ENCODE data around the gene USP17L11.
"Not testable (repeated sequence)": the region's sequence is repeated elsewhere in the genome, so short reads cannot be mapped to it uniquely, and the experiment has no call there.

USP17L11 gene

GRCh38 chr4:9253078-9253477 is 37.9 kb downstream of the USP17L11 start, which contains the start of gene USP17L19:
Gene USP17L19, plus strand, starts transcription at chr4:9253378. Its CDS starts 0 bp downstream, at chr4:9253378.
- not testable (repeated sequence) for H3K27me3 Mint-ChIP-seq; H3K9me3 Mint-ChIP-seq; H3K4me1 Mint-ChIP-seq; DNase-seq (ENCODE audit: low spot score in 2 of 2); H3K36me3 Mint-ChIP-seq (ENCODE audit: insufficient read depth); H3K27ac Mint-ChIP-seq (ENCODE audit: low read depth); H3K4me3 Mint-ChIP-seq; ATAC-seq (replicated peaks; ENCODE audit: extremely low read depth, poor library complexity, severe bottlenecking)

- not testable (repeated sequence) for H3K27ac Mint-ChIP-seq (ENCODE audit: low read depth); H3K36me3 Mint-ChIP-seq (ENCODE audit: insufficient read depth); DNase-seq (ENCODE audit: low spot score in 2 of 2); H3K4me1 Mint-ChIP-seq; H3K27me3 Mint-ChIP-seq; H3K4me3 Mint-ChIP-seq; H3K9me3 Mint-ChIP-seq; ATAC-seq (replicated peaks; ENCODE audit: extremely low read depth, poor library complexity, severe bottlenecking)
Measured at GRCh38 chr4:9257824-9258223, 42.6 kb downstream of the USP17L11 start, which contains the start of gene USP17L20. Gene USP17L20, plus strand, starts transcription at chr4:9258124. Its CDS starts 0 bp downstream, at chr4:9258124.

DNA sequence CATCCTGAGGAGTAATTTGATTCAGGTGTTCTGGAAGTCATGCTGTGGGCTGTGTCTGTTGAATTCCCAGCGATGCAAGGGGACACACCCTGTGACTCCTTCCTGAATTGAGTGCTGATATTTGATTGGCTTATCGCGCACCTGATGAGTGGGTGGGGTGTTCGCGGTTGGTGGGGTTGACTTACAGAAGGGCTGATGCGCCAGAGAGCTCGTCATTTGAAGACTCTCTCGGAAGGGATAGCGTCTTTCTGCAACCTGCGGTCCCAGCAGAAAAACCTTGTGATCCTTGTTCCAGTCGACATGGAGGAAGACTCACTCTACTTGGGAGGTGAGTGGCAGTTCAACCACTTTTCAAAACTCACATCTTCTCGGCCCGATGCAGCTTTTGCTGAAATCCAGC is 47.4 kb downstream of the USP17L11 start, which contains the start of gene USP17L21:
TSS of gene USP17L21 (plus strand) at position 301 of the 400 bp plus-strand sequence. CDS start at position 301, 0 bp downstream.
- H3K27me3 Mint-ChIP-seq; H3K4me1 Mint-ChIP-seq; H3K4me3 Mint-ChIP-seq; H3K9me3 Mint-ChIP-seq; H3K27ac Mint-ChIP-seq (ENCODE audit: low read depth); H3K36me3 Mint-ChIP-seq (ENCODE audit: insufficient read depth); ATAC-seq (replicated peaks; ENCODE audit: extremely low read depth, poor library complexity, severe bottlenecking); DNase-seq (ENCODE audit: low spot score in 2 of 2): not testable (repeated sequence)

All from central memory CD8-positive, alpha-beta T cell (primary cell).